Karpas-422 (cell line): ENCODE measurements around the gene SLAMF6. TPM values are rescaled to one million over a fixed set of nuclear protein-coding genes. Genes with fewer than 3 reads are reported as not detected.

Experiments
- DNase-seq: peaks from one replicate; pipeline ENCODE4 v3.0.0-alpha.2; 2015
- H2AFZ ChIP-seq: fragments of 200-600 bp; sonication (generic); 2 replicates; pipeline ENCODE4 v1.6.1; 2014; ENCODE audit warnings: antibody characterized with exemption, low read length, mixed read lengths
- H3K27ac ChIP-seq: fragments of 200-600 bp; sonication (generic); 2 replicates; pipeline ENCODE4 v1.5.1; 2014; ENCODE audit warnings: mild to moderate bottlenecking, low read length, moderate library complexity
- H3K27me3 ChIP-seq: fragments of 200-600 bp; sonication (generic); 2 replicates; pipeline ENCODE4 v1.6.1; 2014; ENCODE audit warnings: low read length, mixed read lengths
- H3K36me3 ChIP-seq: fragments of 200-600 bp; sonication (generic); 2 replicates; pipeline ENCODE4 v1.6.1; 2014; ENCODE audit warnings: low read length, mixed read lengths; ENCODE audit not compliant: insufficient read depth
- H3K4me1 ChIP-seq: fragments of 200-600 bp; sonication (generic); 2 replicates; pipeline ENCODE4 v1.6.1; 2014; ENCODE audit warnings: mild to moderate bottlenecking, low read length, mixed read lengths
- H3K4me2 ChIP-seq: fragments of 200-600 bp; sonication (generic); 2 replicates; pipeline ENCODE4 v1.6.1; 2014; ENCODE audit warnings: low read length, low read depth, mild to moderate bottlenecking; ENCODE audit not compliant: poor library complexity, severe bottlenecking
- H3K4me3 ChIP-seq: fragments of 200-600 bp; sonication (generic); 2 replicates; pipeline ENCODE4 v1.5.1; 2014; ENCODE audit warnings: mild to moderate bottlenecking, antibody characterized with exemption, low read length, mixed read lengths
- H3K79me2 ChIP-seq: fragments of 200-600 bp; sonication (generic); 2 replicates; pipeline ENCODE4 v1.6.1; 2014; ENCODE audit warnings: mild to moderate bottlenecking, low read length, mixed read lengths
- H3K9ac ChIP-seq: fragments of 200-600 bp; sonication (generic); 2 replicates; pipeline ENCODE4 v1.6.0; 2014; ENCODE audit warnings: low read length
- H3K9me2 ChIP-seq: fragments of 200-600 bp; sonication (generic), shearing (Covaris generic); replicated peaks from 2 replicates; pipeline ENCODE4 v1.6.0; 2014; ENCODE audit warnings: mild to moderate bottlenecking, low read length, moderate library complexity; ENCODE audit not compliant: insufficient read depth
- H3K9me3 ChIP-seq: fragments of 300-700, 200-600 bp; sonication (generic); 2 replicates; pipeline ENCODE4 v1.6.1; 2014; ENCODE audit warnings: low read length, mixed read lengths
- H4K20me1 ChIP-seq: fragments of 200-600 bp; sonication (generic); 2 replicates; pipeline ENCODE4 v1.6.1; 2014; ENCODE audit warnings: mild to moderate bottlenecking, antibody characterized with exemption, low read length, low read depth; ENCODE audit not compliant: insufficient read depth
- total RNA-seq: library from RNA; depleted of rRNA; stranded (reverse); fragments of >200 nt; shearing (Covaris generic); gene quantifications from 2 replicates; pipeline ENCODE4 v1.2.3, GENCODE V29; 2014; ENCODE audit warnings: low replicate concordance; rRNA removed

SLAMF6 gene
- total RNA-seq, 1 experiment from 2014 or later = 66.0 TPM

DNA sequence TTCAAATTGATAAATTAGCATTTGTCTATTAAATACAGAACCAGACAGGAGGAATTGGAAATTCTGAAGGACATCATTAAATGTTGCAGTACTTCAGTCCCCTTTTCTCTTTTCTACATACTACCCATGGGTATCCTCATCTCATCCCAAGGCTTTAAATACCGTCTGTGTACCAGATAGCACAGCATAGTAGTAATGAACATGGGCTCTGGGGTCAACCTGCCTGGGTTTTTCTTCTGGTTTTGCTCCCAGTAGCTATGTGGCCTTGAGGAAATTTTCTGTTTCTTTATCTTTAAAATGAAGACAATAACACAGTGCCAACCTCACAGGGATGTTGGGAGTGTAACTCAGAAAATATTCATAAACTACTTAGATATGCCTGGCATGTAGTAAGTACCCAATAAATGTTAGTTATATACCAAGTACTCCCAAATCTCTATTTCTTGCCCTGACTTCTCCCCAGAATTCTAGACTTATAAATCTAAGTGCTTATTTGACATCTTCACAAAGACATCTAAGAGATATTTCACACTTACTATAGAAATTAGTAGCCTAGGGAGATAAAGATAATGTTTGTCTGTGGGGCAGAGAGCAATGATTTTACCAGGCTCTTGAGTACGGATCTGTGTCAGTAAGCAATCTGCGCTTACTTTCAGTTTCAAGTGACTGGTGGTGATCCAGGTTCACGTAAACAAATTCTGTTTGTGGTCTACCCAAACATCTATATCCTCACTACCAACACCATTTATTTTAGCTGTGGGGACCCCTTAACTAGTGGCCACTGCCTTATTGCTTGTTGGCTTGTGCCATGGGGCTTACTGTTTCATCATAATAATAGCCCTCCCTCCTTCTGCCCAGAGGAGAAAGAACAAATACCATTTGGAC, 85.4 kb downstream of the SLAMF6 start:
- no peaks in the 10 kb centered on the region for H3K9me3 ChIP-seq
- no peak for DNase-seq
- no peaks in the 10 kb centered on the region for H4K20me1 ChIP-seq
- H3K36me3 ChIP-seq = no peaks in the 10 kb centered on the region
- H3K4me3 ChIP-seq = peak overlapping the region; percentile 12; the same call in 1 of the 2 replicates
- peak overlapping the region; percentile 46 for H2AFZ ChIP-seq
- no peaks in the 10 kb centered on the region for H3K27me3 ChIP-seq
- H3K9me2 ChIP-seq = no peaks in the 10 kb centered on the region
- peak overlapping the region; percentile 5; the same call in 1 of the 2 replicates for H3K27ac ChIP-seq
- H3K4me2 ChIP-seq = peak overlapping the region; percentile 58
- peak overlapping the region; percentile 45 for H3K9ac ChIP-seq
- peaks cover 25% of the 10 kb centered on the region for H3K4me1 ChIP-seq
- no peaks in the 10 kb centered on the region for H3K79me2 ChIP-seq

DNA sequence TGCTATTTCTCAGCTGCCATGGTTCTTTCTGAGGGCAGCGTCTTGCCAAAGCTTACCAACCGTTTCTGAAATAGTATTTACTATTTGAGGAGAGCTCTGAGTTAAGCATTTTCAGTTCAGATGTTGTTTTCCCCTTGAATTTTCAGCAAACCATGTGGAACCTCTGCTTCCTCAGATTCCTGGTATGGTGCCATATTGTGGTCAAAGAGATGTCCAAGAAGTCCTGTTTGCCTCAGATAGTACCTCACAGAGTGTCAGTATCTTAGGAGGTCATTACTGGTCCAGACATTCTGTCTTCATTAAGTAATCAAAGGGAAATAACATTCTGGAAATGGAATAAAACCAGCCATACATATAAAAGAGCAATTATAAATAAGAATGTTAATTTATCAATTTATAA, 86.1 kb downstream of the SLAMF6 start:
- H3K4me1 ChIP-seq = peaks cover 32% of the 10 kb centered on the region
- H3K27ac ChIP-seq = no peak overlapping the region
- no peak overlapping the region for H3K4me3 ChIP-seq
- no peak overlapping the region for H3K4me2 ChIP-seq
- no peaks in the 10 kb centered on the region for H4K20me1 ChIP-seq
- H3K79me2 ChIP-seq = no peaks in the 10 kb centered on the region
- no peaks in the 10 kb centered on the region for H3K36me3 ChIP-seq
- no peak overlapping the region for H2AFZ ChIP-seq
- no peaks in the 10 kb centered on the region for H3K27me3 ChIP-seq
- H3K9ac ChIP-seq = no peak overlapping the region
- H3K9me3 ChIP-seq = no peaks in the 10 kb centered on the region
- no peaks in the 10 kb centered on the region for H3K9me2 ChIP-seq
- no peak for DNase-seq

Other genes starting within 250 kb of the SLAMF6 start
- 27.1 and 29.3 TPM in 2 replicates for gene PEX19, start 238.1 kb downstream of the SLAMF6 start, total RNA-seq
- 107 TPM in 2 replicates for gene COPA, start 180.0 kb downstream of the SLAMF6 start, total RNA-seq
- 76.9 and 79.9 TPM in 2 replicates for gene NCSTN, start 179.9 kb downstream of the SLAMF6 start, total RNA-seq
- gene NHLH1, start 156.2 kb downstream of the SLAMF6 start, total RNA-seq = 0.48 TPM in 1 of 2 replicates, not detected in the other
- 0.07 TPM in 1 of 2 replicates, not detected in the other for gene VANGL2, start 122.7 kb downstream of the SLAMF6 start, total RNA-seq
- 14.4 and 29.4 TPM in 2 replicates for gene CD84, start 56.2 kb upstream of the SLAMF6 start, total RNA-seq
- gene SLAMF1, start 123.8 kb upstream of the SLAMF6 start, total RNA-seq = 0.30 and 1.1 TPM in 2 replicates
- 26.9 and 56.3 TPM in 2 replicates for gene CD48, start 188.6 kb upstream of the SLAMF6 start, total RNA-seq
- 0.15 and 0.76 TPM in 2 replicates for gene SLAMF7, start 216.0 kb upstream of the SLAMF6 start, total RNA-seq